ENCODE data around the gene PHLDA1. TPM values are rescaled to one million over a fixed set of nuclear protein-coding genes. Genes with fewer than 3 reads are reported as not detected.
A peak's percentile ranks its signal among the peaks of the same experiment; 100 is the strongest.

The PHLDA1 gene
- total and polyA plus RNA-seq, 2 of the 13 experiments (the other 11 are each of a cell fraction or from before 2014, with no cell fraction given): 33.8 to 41.0 TPM

- TF ChIP-seq ZBTB10 (CRISPR knock-in tag; IDR thresholded peaks at IDR 0.05; ENCODE audit: borderline replicate concordance) (no peak), ZNF674 (CRISPR knock-in tag; IDR thresholded peaks at IDR 0.05; ENCODE audit: low read depth) (no peak), ZNF652 (CRISPR knock-in tag; IDR thresholded peaks at IDR 0.05; ENCODE audit: borderline replicate concordance, low read depth) (peak; percentile 55; the same call in 1 of the 2 replicates), RAD51 (IDR thresholded peaks at IDR 0.05; ENCODE audit: borderline replicate concordance) (no peak), ZNF720 (CRISPR knock-in tag; IDR thresholded peaks at IDR 0.05) (no peak), ZNF577 (CRISPR knock-in tag; IDR thresholded peaks at IDR 0.05; ENCODE audit: borderline replicate concordance, low read depth) (no peak), JDP2 (CRISPR knock-in tag; IDR thresholded peaks at IDR 0.05; ENCODE audit: borderline replicate concordance) (no peak), CBX1 (IDR thresholded peaks at IDR 0.05; ENCODE audit: low read depth) (no peak), ZFP36L1 (CRISPR knock-in tag; IDR thresholded peaks at IDR 0.05) (peak; percentile 69; the same call in 1 of the 2 replicates), SMC3 (IDR thresholded peaks at IDR 0.05; ENCODE audit: low read length) (peak; percentile 45; the same call in 1 of the 2 replicates), SP2 (CRISPR knock-in tag; IDR thresholded peaks at IDR 0.05) (no peak), PAF1 (CRISPR knock-in tag; IDR thresholded peaks at IDR 0.05) (no peak), ZNF670 (CRISPR knock-in tag; IDR thresholded peaks at IDR 0.05; ENCODE audit: borderline replicate concordance) (peak; percentile 54; the same call in 1 of the 2 replicates), GABPB1 (CRISPR knock-in tag; IDR thresholded peaks at IDR 0.05) (peak; percentile 66), ZSCAN20 (CRISPR knock-in tag; IDR thresholded peaks at IDR 0.05; ENCODE audit: borderline replicate concordance) (no peak; the same call in 1 of the 2 replicates), ZC3H13 (CRISPR knock-in tag; IDR thresholded peaks at IDR 0.05) (0 out of 2 replicates have a peak, but pooled peaks have one; percentile 31), ZNF329 (CRISPR knock-in tag; IDR thresholded peaks at IDR 0.05; ENCODE audit: low read depth) (no peak), ZFX (CRISPR knock-in tag; IDR thresholded peaks at IDR 0.05; ENCODE audit: low read depth) (peak; percentile 62), KDM2A (CRISPR knock-in tag; IDR thresholded peaks at IDR 0.05; ENCODE audit: borderline replicate concordance, low read depth) (peak; percentile 56; the same call in 1 of the 2 replicates), ZNF253 (CRISPR knock-in tag; IDR thresholded peaks at IDR 0.05; ENCODE audit: borderline replicate concordance) (no peak), ZSCAN25 (CRISPR knock-in tag; IDR thresholded peaks at IDR 0.05) (peak; percentile 67), ZNF790 (CRISPR knock-in tag; IDR thresholded peaks at IDR 0.05; ENCODE audit: borderline replicate concordance) (no peak), BRCA1 (CRISPR knock-in tag; IDR thresholded peaks at IDR 0.05) (peak; percentile 49; the same call in 1 of the 2 replicates)
- TF ChIP-seq, protein P1, sequence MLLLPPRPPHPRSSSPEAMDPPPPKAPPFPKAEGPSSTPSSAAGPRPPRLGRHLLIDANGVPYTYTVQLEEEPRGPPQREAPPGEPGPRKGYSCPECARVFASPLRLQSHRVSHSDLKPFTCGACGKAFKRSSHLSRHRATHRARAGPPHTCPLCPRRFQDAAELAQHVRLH (CRISPR knock-in tag; IDR thresholded peaks at IDR 0.05; ENCODE audit: borderline replicate concordance, low read depth): 0 out of 2 replicates have a peak, but pooled peaks have one; percentile 22
- TF ChIP-seq, protein P2, sequence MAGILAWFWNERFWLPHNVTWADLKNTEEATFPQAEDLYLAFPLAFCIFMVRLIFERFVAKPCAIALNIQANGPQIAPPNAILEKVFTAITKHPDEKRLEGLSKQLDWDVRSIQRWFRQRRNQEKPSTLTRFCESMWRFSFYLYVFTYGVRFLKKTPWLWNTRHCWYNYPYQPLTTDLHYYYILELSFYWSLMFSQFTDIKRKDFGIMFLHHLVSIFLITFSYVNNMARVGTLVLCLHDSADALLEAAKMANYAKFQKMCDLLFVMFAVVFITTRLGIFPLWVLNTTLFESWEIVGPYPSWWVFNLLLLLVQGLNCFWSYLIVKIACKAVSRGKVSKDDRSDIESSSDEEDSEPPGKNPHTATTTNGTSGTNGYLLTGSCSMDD (CRISPR knock-in tag; IDR thresholded peaks at IDR 0.05): no peak
- TF ChIP-seq, protein P3, sequence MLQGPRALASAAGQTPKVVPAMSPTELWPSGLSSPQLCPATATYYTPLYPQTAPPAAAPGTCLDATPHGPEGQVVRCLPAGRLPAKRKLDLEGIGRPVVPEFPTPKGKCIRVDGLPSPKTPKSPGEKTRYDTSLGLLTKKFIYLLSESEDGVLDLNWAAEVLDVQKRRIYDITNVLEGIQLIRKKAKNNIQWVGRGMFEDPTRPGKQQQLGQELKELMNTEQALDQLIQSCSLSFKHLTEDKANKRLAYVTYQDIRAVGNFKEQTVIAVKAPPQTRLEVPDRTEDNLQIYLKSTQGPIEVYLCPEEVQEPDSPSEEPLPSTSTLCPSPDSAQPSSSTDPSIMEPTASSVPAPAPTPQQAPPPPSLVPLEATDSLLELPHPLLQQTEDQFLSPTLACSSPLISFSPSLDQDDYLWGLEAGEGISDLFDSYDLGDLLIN (CRISPR knock-in tag; IDR thresholded peaks at IDR 0.05; ENCODE audit: borderline replicate concordance): no peak
Observed at GRCh38 chr12:75977952-75978671, 53.5 kb downstream of the PHLDA1 start (continued).
